IMR-90 (cell line): ENCODE measurements around the gene SLC6A7. TPM values are rescaled to one million over a fixed set of nuclear protein-coding genes. Genes with fewer than 3 reads are reported as not detected.

Source experiments
- ATAC-seq: fragments of 200-7000 bp; cut with Tn5 transposase; 2 replicates; pipeline ENCODE4 v1.9.1; 2020; ENCODE audit warnings: low read depth, mild to moderate bottlenecking, moderate library complexity
- BruUV-seq: library from RNA; stranded (reverse); fragments of 400-500 nt; replicated peaks from 2 replicates; lab custom pipeline; 2021; lab: Mats Ljungman, UMichigan
- CTCF ChIA-PET: fragments of 300-600 bp; formaldehyde crosslinking; extraction: SDS; loops from one replicate; lab custom pipeline; 2021; ENCODE audit warnings: antibody characterized with exemption; lab: Yijun Ruan, JAX
- POLR2A ChIA-PET: fragments of 300-600 bp; sonication (Branson Sonifier 250); formaldehyde crosslinking; loops from one replicate; lab custom pipeline; 2022; ENCODE audit warnings: antibody characterized with exemption; ENCODE audit not compliant: unreplicated experiment; lab: Charles Lee
- DNase-seq: peaks from one replicate; pipeline ENCODE4 v3.0.0; 2013
- H2AFZ ChIP-seq: replicated peaks from 2 replicates; pipeline ENCODE3; 2013; ENCODE audit warnings: low read length, mild to moderate bottlenecking; ENCODE audit not compliant: poor library complexity
- H2AK5ac ChIP-seq: 2 replicates; pipeline ENCODE4 v1.6.1; 2013; ENCODE audit warnings: low read depth, low read length, inconsistent platforms
- H2AK9ac ChIP-seq: replicated peaks from 2 replicates; pipeline ENCODE3; 2013; ENCODE audit warnings: mild to moderate bottlenecking, low read depth, low read length, moderate library complexity; ENCODE audit not compliant: poor library complexity
- H2BK120ac ChIP-seq: 2 replicates; pipeline ENCODE4 v1.6.1; 2013; ENCODE audit warnings: low read depth, low read length, inconsistent platforms
- H2BK15ac ChIP-seq: 3 replicates; pipeline ENCODE4 v1.6.1; 2013; ENCODE audit warnings: low read depth, low read length, inconsistent platforms
- H2BK20ac ChIP-seq: 2 replicates; pipeline ENCODE4 v1.6.1; 2013; ENCODE audit warnings: low read depth, mild to moderate bottlenecking, inconsistent platforms, low read length, moderate library complexity
- H2BK5ac ChIP-seq: 2 replicates; pipeline ENCODE4 v1.6.1; 2013; ENCODE audit warnings: mild to moderate bottlenecking, low read depth, low read length, inconsistent platforms; ENCODE audit not compliant: poor library complexity, severe bottlenecking
- H3K14ac ChIP-seq: replicated peaks from 2 replicates; pipeline ENCODE4 v1.6.1; 2013; ENCODE audit warnings: low read depth, low read length, inconsistent platforms
- H3K18ac ChIP-seq: 2 replicates; pipeline ENCODE4 v1.6.1; 2013; ENCODE audit warnings: low read depth, low read length, control low read depth
- H3K23ac ChIP-seq: 2 replicates; pipeline ENCODE4 v1.6.1; 2013; ENCODE audit warnings: low read depth, low read length, inconsistent platforms
- H3K27ac ChIP-seq: 2 replicates; pipeline ENCODE4 v1.5.1; 2013; ENCODE audit warnings: mild to moderate bottlenecking, control low read depth, low read length; ENCODE audit not compliant: insufficient read depth
- H3K27me3 ChIP-seq: 2 replicates; pipeline ENCODE4 v1.6.1; 2013; ENCODE audit warnings: low read length; ENCODE audit not compliant: control insufficient read depth, insufficient read depth
- H3K36me3 ChIP-seq: 2 replicates; pipeline ENCODE4 v1.6.1; 2013; ENCODE audit warnings: low read length, mixed read lengths; ENCODE audit not compliant: control insufficient read depth, insufficient read depth
- H3K4ac ChIP-seq: 2 replicates; pipeline ENCODE4 v1.6.1; 2013; ENCODE audit warnings: low read depth, low read length, inconsistent platforms
- H3K4me1 ChIP-seq: 2 replicates; pipeline ENCODE4 v1.6.1; 2013; ENCODE audit warnings: low read length, mixed read lengths; ENCODE audit not compliant: control insufficient read depth, insufficient read depth
- H3K4me2 ChIP-seq: 2 replicates; pipeline ENCODE4 v1.6.1; 2013; ENCODE audit warnings: low read depth, mild to moderate bottlenecking, control low read depth, low read length, moderate library complexity
- H3K4me3 ChIP-seq: 2 replicates; pipeline ENCODE4 v1.5.1; 2013; ENCODE audit warnings: low read depth, mild to moderate bottlenecking, control low read depth, low read length, moderate library complexity; ENCODE audit not compliant: insufficient read depth
- H3K56ac ChIP-seq: 2 replicates; pipeline ENCODE4 v1.6.1; 2013; ENCODE audit warnings: low read length, inconsistent platforms; ENCODE audit not compliant: insufficient read depth; ENCODE audit errors: extremely low read depth
- H3K79me1 ChIP-seq, 2 experiments: 2 replicates each; pipeline ENCODE4 v1.6.1; 2013; ENCODE audit warnings: low read length in 2 of 2, inconsistent platforms in 1 of 2, low read depth in 1 of 2
- H3K9ac ChIP-seq: 2 replicates; pipeline ENCODE4 v1.6.1; 2013; ENCODE audit warnings: low read depth, low read length, control low read depth
- H3K9me1 ChIP-seq: 2 replicates; pipeline ENCODE4 v1.6.1; 2013; ENCODE audit warnings: low read length, inconsistent platforms; ENCODE audit not compliant: insufficient read depth
- H3K9me3 ChIP-seq: 2 replicates; pipeline ENCODE4 v1.6.1; 2013; ENCODE audit warnings: low read length; ENCODE audit not compliant: control insufficient read depth, insufficient read depth
- H4K20me1 ChIP-seq: 2 replicates; pipeline ENCODE4 v1.6.1; 2013; ENCODE audit warnings: low read length, inconsistent platforms; ENCODE audit not compliant: insufficient read depth
- H4K5ac ChIP-seq: 2 replicates; pipeline ENCODE4 v1.6.1; 2013; ENCODE audit warnings: mild to moderate bottlenecking, low read depth, low read length, control low read depth
- H4K8ac ChIP-seq, 2 experiments: 2 replicates each; pipeline ENCODE4 v1.6.1; 2013; ENCODE audit warnings: low read depth in 2 of 2, low read length in 2 of 2, control low read depth in 1 of 2, inconsistent platforms in 1 of 2
- H4K91ac ChIP-seq: 2 replicates; pipeline ENCODE4 v1.6.1; 2013; ENCODE audit warnings: low read depth, low read length, inconsistent platforms; ENCODE audit not compliant: insufficient read depth
- BHLHE40 ChIP-seq: fragments of 150-350 bp; IDR thresholded peaks from 2 replicates; pipeline ENCODE4 v1.6.1; 2016; ENCODE audit warnings: mild to moderate bottlenecking, low read depth, low read length
- CEBPB ChIP-seq: IDR thresholded peaks from 2 replicates; pipeline ENCODE4 v1.6.1; 2012; ENCODE audit warnings: low read depth, low read length, improper control_type of control experiment
- MAFK ChIP-seq: IDR thresholded peaks from 2 replicates; pipeline ENCODE4 v1.6.1; 2012; ENCODE audit warnings: low read depth, low read length, improper control_type of control experiment
- MXI1 ChIP-seq: IDR thresholded peaks from 2 replicates; pipeline ENCODE4 v1.6.1; 2012; ENCODE audit warnings: low read depth, mild to moderate bottlenecking, low read length, moderate library complexity, borderline replicate concordance
- RCOR1 ChIP-seq: IDR thresholded peaks from 2 replicates; pipeline ENCODE4 v1.6.1; 2012; ENCODE audit warnings: mild to moderate bottlenecking, low read length, improper control_type of control experiment; ENCODE audit not compliant: insufficient replicate concordance
- RFX5 ChIP-seq: IDR thresholded peaks from 2 replicates; pipeline ENCODE4 v1.8.0; 2012; ENCODE audit warnings: low read depth, mild to moderate bottlenecking, low read length, moderate library complexity
- WGBS, 2 experiments: methylation state at CpG; one replicate each; pipeline versions ENCODE4 v1.1.5 to v1.1.7; 2013; ENCODE audit warnings: missing lambda C conversion rate in 2 of 2; ENCODE audit not compliant: insufficient read length in 1 of 2; ENCODE audit errors: extremely low coverage in 2 of 2; 5-methylcytosine and 5-hydroxymethylcytosine counted together
- dilution Hi-C: fragments of 300-500 bp; cut with HindIII; formaldehyde crosslinking; loops from one replicate; pipeline ENCODE4 v1.14.3; 2018; ENCODE audit warnings: low sequenced_read_pairs; ENCODE audit not compliant: unreplicated experiment
- in situ Hi-C: fragments of 300-500 bp; cut with MboI; formaldehyde crosslinking; loops from 3 replicates; pipeline ENCODE4 v1.14.3; 2019; ENCODE audit warnings: low sequenced_read_pairs, inconsistent platforms, mixed read lengths
- intact Hi-C: fragments of 100-400 bp; cut with micrococcal nuclease; formaldehyde crosslinking; loops from 2 replicates; pipeline ENCODE4 v1.10.0; 2022
- polyA plus RNA-seq, 3 experiments: library from polyadenylated mRNA; depleted of rRNA; stranded (reverse); fragments of >200 nt; gene quantifications; 2 replicates each; pipeline ENCODE4 v1.2.3, GENCODE V29; 2012; ENCODE audit warnings: low replicate concordance in 1 of 3
- total RNA-seq: library from RNA; depleted of rRNA; stranded (reverse); fragments of >200 nt; gene quantifications from 2 replicates; pipeline ENCODE4 v1.2.3, GENCODE V29; 2012
- TF ChIP-seq, protein P1 (sequence below): fragments of 150-350 bp; IDR thresholded peaks from 2 replicates; pipeline ENCODE4 v1.6.1; 2016; ENCODE audit warnings: low read depth, mild to moderate bottlenecking, low read length, moderate library complexity, borderline replicate concordance

SLC6A7 gene
- total and polyA plus RNA-seq, 2 of the 4 experiments (the other 2 are of a cell fraction) = under 0.01 TPM; not detected in 1

DNA sequence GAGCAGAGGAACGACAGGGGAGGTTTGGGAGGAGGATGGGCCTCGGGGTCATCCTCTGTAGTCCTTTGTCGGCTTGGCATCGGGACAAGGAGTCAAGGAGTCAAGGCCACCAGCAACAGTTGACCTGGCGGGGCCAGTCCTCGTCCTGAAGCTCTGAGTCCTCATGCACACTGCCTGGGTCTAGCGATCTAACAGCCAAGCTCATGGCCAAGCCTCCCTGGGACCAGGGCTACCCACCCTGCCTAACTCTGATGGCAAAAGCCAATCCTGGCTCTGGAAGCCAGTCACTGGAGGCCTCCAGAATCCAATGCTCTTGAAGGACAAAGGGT is 49.9 kb downstream of the SLC6A7 start:
- no peak overlapping the region for H3K56ac ChIP-seq
- H3K9me1 ChIP-seq = no peaks in the 10 kb centered on the region
- no peak overlapping the region for H3K4me3 ChIP-seq
- no peaks in the 10 kb centered on the region for H3K9me3 ChIP-seq
- no peak overlapping the region for H2BK120ac ChIP-seq
- BruUV-seq = no TSS peak
- no peak overlapping the region for H3K14ac ChIP-seq
- H3K4me1 ChIP-seq = no peaks in the 10 kb centered on the region
- no peak overlapping the region for H3K18ac ChIP-seq
- H3K23ac ChIP-seq = no peak overlapping the region
- WGBS, 2 experiments = 85% methylated on average over 2 of the region's 7 CpGs; no CpG with 5 or more reads in 1 of the 2 experiments
- H4K5ac ChIP-seq = no peak overlapping the region
- H2AK9ac ChIP-seq = no peak overlapping the region
- ChIA-PET POLR2A (no interaction called here), CTCF (no interaction called here)
- dilution Hi-C loops = no loop called here
- no peak overlapping the region for H4K8ac ChIP-seq
- H2BK15ac ChIP-seq = no peak overlapping the region
- in situ Hi-C loops = no loop called here
- peaks cover 9% of the 10 kb centered on the region for H3K27me3 ChIP-seq
- no peaks in the 10 kb centered on the region for H3K36me3 ChIP-seq
- H3K4me2 ChIP-seq = no peak overlapping the region
- H2BK5ac ChIP-seq = no peak overlapping the region
- no peak overlapping the region for H3K9ac ChIP-seq
- no peak for ATAC-seq
- no peak overlapping the region for H2AFZ ChIP-seq
- H4K20me1 ChIP-seq = no peaks in the 10 kb centered on the region
- H3K4ac ChIP-seq = no peak overlapping the region
- intact Hi-C loops = no loop called here
- TF ChIP-seq CEBPB = no peak
- no peak for TF ChIP-seq RCOR1
- no peak for TF ChIP-seq MXI1
- TF ChIP-seq RFX5 = no peak
- TF ChIP-seq, protein P1, sequence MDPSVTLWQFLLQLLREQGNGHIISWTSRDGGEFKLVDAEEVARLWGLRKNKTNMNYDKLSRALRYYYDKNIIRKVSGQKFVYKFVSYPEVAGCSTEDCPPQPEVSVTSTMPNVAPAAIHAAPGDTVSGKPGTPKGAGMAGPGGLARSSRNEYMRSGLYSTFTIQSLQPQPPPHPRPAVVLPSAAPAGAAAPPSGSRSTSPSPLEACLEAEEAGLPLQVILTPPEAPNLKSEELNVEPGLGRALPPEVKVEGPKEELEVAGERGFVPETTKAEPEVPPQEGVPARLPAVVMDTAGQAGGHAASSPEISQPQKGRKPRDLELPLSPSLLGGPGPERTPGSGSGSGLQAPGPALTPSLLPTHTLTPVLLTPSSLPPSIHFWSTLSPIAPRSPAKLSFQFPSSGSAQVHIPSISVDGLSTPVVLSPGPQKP = no peak
- no peak for TF ChIP-seq MAFK
- no peak for TF ChIP-seq BHLHE40
- no peak for DNase-seq
- no peak overlapping the region for H2AK5ac ChIP-seq
- no peak overlapping the region for H2BK20ac ChIP-seq
- no peak overlapping the region for H4K91ac ChIP-seq
- H3K27ac ChIP-seq = no peak overlapping the region
- H3K79me1 ChIP-seq = no peaks in the 10 kb centered on the region
